CD4-positive, CD25-positive, alpha-beta regulatory T cell (primary cell): ENCODE measurements around the gene PRM1. TPM values are rescaled to one million over a fixed set of nuclear protein-coding genes. Genes with fewer than 3 reads are reported as not detected.

Source experiments
- ATAC-seq, 2 donors: fragments of 150-1000 bp; cut with Tn5 transposase; one replicate each; pipeline ENCODE4 v1.10.0; 2021; ENCODE audit warnings: low read depth in 2 of 2, moderate number of reproducible peaks in 2 of 2, moderate library complexity in 1 of 2
- DNase-seq, 3 donors: peaks; one replicate each; pipeline versions ENCODE4 v3.0.0 to v3.0.0-alpha.2; 2012 to 2022; ENCODE audit warnings: mixed read lengths in 1 of 3
- H3K27ac ChIP-seq: one replicate; pipeline ENCODE4 v1.7.0; 2013; ENCODE audit warnings: mild to moderate bottlenecking, low read length; ENCODE audit not compliant: insufficient read depth, poor library complexity, severe bottlenecking
- H3K27me3 ChIP-seq: one replicate; pipeline ENCODE4 v1.7.0; 2013; ENCODE audit warnings: low read length; ENCODE audit not compliant: control insufficient read depth, insufficient read depth
- H3K36me3 ChIP-seq: one replicate; pipeline ENCODE4 v1.7.0; 2013; ENCODE audit warnings: mild to moderate bottlenecking, low read length, moderate library complexity; ENCODE audit not compliant: control insufficient read depth, insufficient read depth
- H3K4me1 ChIP-seq: 2 replicates; pipeline ENCODE4 v1.7.0; 2013; ENCODE audit warnings: mild to moderate bottlenecking, low read length; ENCODE audit not compliant: insufficient read depth, control insufficient read depth, poor library complexity, severe bottlenecking
- H3K4me3 ChIP-seq: one replicate; pipeline ENCODE4 v1.7.0; 2013; ENCODE audit warnings: low read depth, mild to moderate bottlenecking, low read length, moderate library complexity
- H3K9me3 ChIP-seq, 2 experiments: 1 replicate in 1 of 2; 2 replicates in 1 of 2; pipeline ENCODE4 v1.7.0; 2013; ENCODE audit warnings: low read length in 2 of 2, mild to moderate bottlenecking in 1 of 2, moderate library complexity in 1 of 2; ENCODE audit not compliant: control insufficient read depth in 2 of 2
- H3K27ac Mint-ChIP-seq, 3 donors: one replicate each; pipeline ENCODE4 v1.8.0; 2020 to 2022; ENCODE audit warnings: mild to moderate bottlenecking in 3 of 3, mixed read lengths in 3 of 3, moderate library complexity in 2 of 3
- H3K27me3 Mint-ChIP-seq: one replicate; pipeline ENCODE4 v1.8.0; 2022; ENCODE audit warnings: mild to moderate bottlenecking, mixed read lengths
- H3K36me3 Mint-ChIP-seq: one replicate; pipeline ENCODE4 v1.8.0; 2020; ENCODE audit warnings: mixed read lengths
- H3K4me1 Mint-ChIP-seq, 4 donors: one replicate each; pipeline ENCODE4 v1.8.0; 2020 to 2022; ENCODE audit warnings: mixed read lengths in 4 of 4, mild to moderate bottlenecking in 1 of 4
- H3K4me3 Mint-ChIP-seq, 4 donors: one replicate each; pipeline ENCODE4 v1.8.0; 2020 to 2022; ENCODE audit warnings: mild to moderate bottlenecking in 4 of 4, mixed read lengths in 4 of 4, moderate library complexity in 3 of 4
- H3K9me3 Mint-ChIP-seq, 7 donors: one replicate each; pipeline ENCODE4 v1.8.0; 2020 to 2022; ENCODE audit warnings: mixed read lengths in 7 of 7, mild to moderate bottlenecking in 3 of 7, moderate library complexity in 2 of 7
- polyA plus RNA-seq, 4 donors: library from polyadenylated mRNA; unstranded; fragments of 300-500 nt; fragmentation: Illumina TruSeq; gene quantifications; one replicate each; pipeline ENCODE4 v1.2.3, GENCODE V29; 2021
- total RNA-seq: library from RNA; stranded (reverse); gene quantifications from one replicate; pipeline ENCODE4 v1.2.3, GENCODE V29; 2022

PRM1 gene
- total and polyA plus RNA-seq, 5 donors from 2014 or later: not detected

DNA sequence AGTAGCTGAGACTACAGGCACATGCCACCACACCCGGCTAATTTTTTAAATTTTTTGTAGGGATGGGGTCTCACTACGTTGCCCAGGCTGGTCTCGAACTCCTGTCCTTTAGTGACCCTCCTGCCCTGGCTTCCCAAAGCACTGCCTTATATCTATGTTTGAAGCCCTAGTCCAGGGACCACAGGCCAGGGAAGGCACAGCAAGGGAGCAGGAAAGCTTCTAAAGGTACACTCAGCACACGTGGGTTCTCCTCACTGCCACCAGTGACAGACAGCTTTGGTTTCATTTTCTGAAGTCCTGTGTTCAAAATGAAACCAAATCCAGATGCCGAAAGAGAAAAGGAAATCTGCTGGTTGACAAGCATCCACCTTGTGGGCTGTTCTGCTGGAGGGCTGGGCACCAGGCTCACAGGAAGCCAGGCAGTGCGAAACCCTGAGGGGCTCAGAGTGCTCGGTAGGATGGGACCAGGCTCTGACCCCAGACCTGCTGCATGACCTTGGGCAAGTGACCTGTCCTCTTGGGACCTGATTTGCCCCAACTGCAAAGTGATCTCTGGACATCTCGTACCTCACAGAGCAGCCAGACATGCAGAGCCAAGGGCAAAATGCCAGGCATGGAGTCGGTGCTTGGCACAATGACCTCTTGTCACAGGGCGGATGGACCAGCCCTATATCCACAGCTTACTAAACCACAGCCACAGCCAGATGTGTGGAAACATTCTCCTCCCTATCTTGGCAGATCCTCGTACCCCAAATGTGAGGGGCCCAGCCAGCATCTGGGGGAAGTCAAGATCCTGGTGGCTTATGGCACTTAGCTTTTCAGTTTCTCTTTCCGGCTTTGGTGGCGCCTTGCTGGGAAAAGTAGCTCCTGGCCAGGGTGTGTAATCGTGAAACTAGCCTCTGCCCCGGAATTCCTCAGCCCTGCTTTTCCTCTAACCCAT is 22.3 kb downstream of the PRM1 start:
- peaks cover 40% of the 10 kb centered on the region for H3K4me1 ChIP-seq

GRCh38 chr16:11257131-11257938 is 23.8 kb downstream of the PRM1 start:
- Mint-ChIP-seq H3K36me3 (peaks cover 6% of the 10 kb centered on the region), H3K9me3 (no peaks in the 10 kb centered on the region), H3K4me1 (peaks cover 11 to 49% (median 31%) of the 10 kb centered on the region in 4 donors), H3K4me3 (peak overlapping the region; percentile 97 to 100 (median 97)), H3K27ac (peak overlapping the region; percentile 94 to 96 (median 96)), H3K27me3 (no peaks in the 10 kb centered on the region)
- H3K36me3 ChIP-seq: no peaks in the 10 kb centered on the region
- H3K27me3 ChIP-seq: no peaks in the 10 kb centered on the region
- DNase-seq: peak; percentile 40 to 83 (median 57)
- peaks cover 47% of the 10 kb centered on the region for H3K4me1 ChIP-seq
- no peaks in the 10 kb centered on the region for H3K9me3 ChIP-seq
- peak; percentile 14 to 17 for ATAC-seq
- H3K4me3 ChIP-seq: peak overlapping the region; percentile 70
- peak overlapping the region; percentile 91 for H3K27ac ChIP-seq

More for the DNA sequence above, 22.3 kb downstream of the PRM1 start:
- Mint-ChIP-seq H3K36me3 (peaks cover under 1% of the 10 kb centered on the region), H3K4me1 (peaks cover 5 to 48% (median 27%) of the 10 kb centered on the region in 4 donors), H3K4me3 (peak overlapping the region; percentile 31 to 97 (median 66)), H3K27ac (peak overlapping the region; percentile 40 to 84 (median 75)), H3K27me3 (no peaks in the 10 kb centered on the region), H3K9me3 (no peaks in the 10 kb centered on the region)
- Histone ChIP-seq H3K4me3 (peak overlapping the region; percentile 51), H3K27ac (peak overlapping the region; percentile 60), H3K36me3 (no peaks in the 10 kb centered on the region), H3K9me3 (no peaks in the 10 kb centered on the region), H3K27me3 (no peaks in the 10 kb centered on the region)
- DNase-seq: peak in 2 of 3 donors; percentile 60 to 90
- ATAC-seq: peak; percentile 6 to 10

DNA sequence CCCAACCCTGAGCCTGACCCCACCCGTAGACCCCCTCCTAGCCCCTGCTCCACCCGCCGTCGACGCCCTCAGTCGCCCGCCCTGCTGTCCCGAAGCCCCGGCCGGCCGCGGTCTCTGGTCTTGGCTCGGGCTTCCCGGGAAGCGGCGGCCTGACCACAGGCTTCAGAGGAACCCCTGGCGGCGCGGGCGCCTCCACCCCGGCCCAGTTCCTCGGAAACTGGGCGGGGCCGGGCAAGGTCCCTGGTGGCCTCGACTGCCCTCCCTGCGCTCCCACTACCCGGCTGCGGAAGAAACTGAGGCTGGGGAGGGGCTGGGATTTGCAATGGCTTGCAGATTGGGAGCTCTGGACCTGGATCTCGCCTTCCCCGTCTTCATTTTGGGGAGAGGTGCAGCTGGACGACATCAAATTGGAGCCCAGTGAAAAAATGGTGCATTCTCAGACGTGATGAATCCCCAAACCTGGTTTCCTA is 24.4 kb downstream of the PRM1 start:
- peaks cover 53% of the 10 kb centered on the region for H3K4me1 ChIP-seq
- no peaks in the 10 kb centered on the region for H3K9me3 ChIP-seq
- Mint-ChIP-seq H3K36me3 (peaks cover 11% of the 10 kb centered on the region), H3K4me3 (peak overlapping the region; percentile 97 to 100 (median 97)), H3K27me3 (no peaks in the 10 kb centered on the region), H3K27ac (peak overlapping the region; percentile 96 to 98 (median 96)), H3K4me1 (peaks cover 11 to 55% (median 36%) of the 10 kb centered on the region in 4 donors), H3K9me3 (no peaks in the 10 kb centered on the region)
- no peak for ATAC-seq
- H3K27ac ChIP-seq: peak overlapping the region; percentile 91
- no peaks in the 10 kb centered on the region for H3K27me3 ChIP-seq
- H3K4me3 ChIP-seq: peak overlapping the region; percentile 70
- DNase-seq: peak in 2 of 3 donors; percentile 42 to 45
- no peaks in the 10 kb centered on the region for H3K36me3 ChIP-seq

DNA sequence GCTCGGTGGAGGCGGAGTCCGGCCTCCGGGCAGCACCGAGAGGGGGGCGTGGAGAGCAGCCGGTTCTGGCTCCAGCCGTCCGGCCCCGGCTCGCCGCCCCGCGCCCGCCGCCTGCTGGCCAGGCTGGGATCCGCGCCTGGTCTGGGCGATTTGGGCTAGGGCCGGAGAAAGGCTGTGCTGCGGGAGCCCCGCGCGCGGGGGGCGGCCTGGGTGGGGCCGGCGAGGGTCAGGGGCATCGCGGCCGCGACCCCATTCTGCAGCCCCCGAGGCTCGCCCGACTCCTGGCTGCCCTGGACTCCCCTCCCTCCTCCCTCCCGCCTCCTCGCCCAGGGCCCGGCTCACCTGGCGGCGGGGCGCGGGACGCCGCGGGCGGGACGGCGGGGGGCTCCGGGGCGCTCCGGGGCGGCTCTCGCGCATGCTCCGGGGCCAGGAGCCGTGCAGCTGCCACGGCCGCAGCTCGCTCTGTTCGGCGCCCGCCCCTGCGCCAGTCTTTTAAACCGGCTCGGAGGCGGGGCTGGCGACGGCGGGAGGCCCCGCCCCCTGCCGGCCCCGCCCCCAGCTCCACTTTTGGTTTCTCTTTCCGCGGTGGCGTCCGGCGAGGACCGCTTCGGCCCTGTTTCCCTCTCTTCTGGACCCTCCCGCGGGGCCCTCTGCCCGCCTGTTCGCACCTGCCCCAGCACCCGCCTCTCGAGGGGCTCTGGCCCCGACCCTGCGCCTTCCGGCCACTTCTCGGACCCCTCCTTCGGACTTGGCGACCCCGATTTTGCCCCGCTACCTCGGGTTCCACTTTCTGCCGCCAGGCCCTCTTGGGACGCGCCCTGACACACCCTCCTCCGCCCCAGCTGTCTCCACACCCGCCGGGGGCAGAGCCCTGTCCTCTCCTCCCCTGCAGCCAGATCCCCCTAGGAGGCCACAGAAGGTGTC is 25.1 kb downstream of the PRM1 start, which contains the start of gene SOCS1:
TSS of gene SOCS1 (minus strand) at position 468 of the 924 bp plus-strand sequence. CDS start 726 bp downstream, outside the sequence.
- Histone ChIP-seq H3K4me1 (peaks cover 59% of the 10 kb centered on the region), H3K27ac (peak within 1 kb of the TSS; percentile 91)
- H3K36me3 Mint-ChIP-seq: peaks cover 11% of the 10 kb centered on the region

DNA sequence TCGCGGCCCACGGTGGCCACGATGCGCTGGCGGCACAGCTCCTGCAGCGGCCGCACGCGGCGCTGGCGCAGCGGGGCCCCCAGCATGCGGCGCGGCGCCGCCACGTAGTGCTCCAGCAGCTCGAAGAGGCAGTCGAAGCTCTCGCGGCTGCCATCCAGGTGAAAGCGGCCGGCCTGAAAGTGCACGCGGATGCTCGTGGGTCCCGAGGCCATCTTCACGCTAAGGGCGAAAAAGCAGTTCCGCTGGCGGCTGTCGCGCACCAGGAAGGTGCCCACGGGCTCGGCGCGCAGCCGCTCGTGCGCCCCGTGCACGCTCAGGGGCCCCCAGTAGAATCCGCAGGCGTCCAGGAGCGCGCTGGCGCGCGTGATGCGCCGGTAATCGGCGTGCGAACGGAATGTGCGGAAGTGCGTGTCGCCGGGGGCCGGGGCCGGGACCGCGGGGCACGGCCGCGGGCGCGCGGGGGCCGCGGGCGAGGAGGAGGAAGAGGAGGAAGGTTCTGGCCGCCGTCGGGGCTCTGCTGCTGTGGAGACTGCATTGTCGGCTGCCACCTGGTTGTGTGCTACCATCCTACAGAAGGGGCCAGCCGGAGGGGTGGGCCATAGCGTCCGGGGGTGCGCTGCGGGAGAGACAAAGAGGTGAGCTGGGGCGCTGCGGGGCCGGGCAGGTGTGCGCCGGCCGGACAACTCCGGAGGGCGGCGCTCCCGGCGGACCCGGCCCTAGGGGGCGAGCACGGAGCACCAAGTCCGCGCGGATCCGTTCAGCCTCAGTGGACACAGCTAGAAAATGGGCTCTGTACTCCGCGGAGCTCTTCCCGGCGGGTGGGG is 26.0 kb downstream of the PRM1 start:
- H3K27ac ChIP-seq: peak overlapping the region; percentile 91
- peak; percentile 3 to 10 for ATAC-seq
- H3K4me1 Mint-ChIP-seq: peaks cover 15 to 68% (median 41%) of the 10 kb centered on the region in 4 donors
- H3K4me3 Mint-ChIP-seq: peak overlapping the region; percentile 86 to 93 (median 88)
- H3K9me3 Mint-ChIP-seq: no peaks in the 10 kb centered on the region
- H3K27me3 Mint-ChIP-seq: no peaks in the 10 kb centered on the region
- H3K36me3 Mint-ChIP-seq: peaks cover 15% of the 10 kb centered on the region
- peak; percentile 54 to 84 (median 70) for DNase-seq
- no peaks in the 10 kb centered on the region for H3K9me3 ChIP-seq
- peaks cover 59% of the 10 kb centered on the region for H3K4me1 ChIP-seq
- H3K4me3 ChIP-seq: peak overlapping the region; percentile 77
- H3K27me3 ChIP-seq: no peaks in the 10 kb centered on the region
- peak overlapping the region; percentile 38 to 92 (median 79) for H3K27ac Mint-ChIP-seq
- no peaks in the 10 kb centered on the region for H3K36me3 ChIP-seq

More for the DNA sequence above, 25.1 kb downstream of the PRM1 start, which contains the start of gene SOCS1:
- Mint-ChIP-seq H3K27me3 (no peaks in the 10 kb centered on the region), H3K27ac (peak within 1 kb of the TSS; percentile 96 to 98 (median 96)), H3K9me3 (no peaks in the 10 kb centered on the region), H3K4me3 (peak within 1 kb of the TSS; percentile 97 to 100 (median 97)), H3K4me1 (peaks cover 11 to 61% (median 38%) of the 10 kb centered on the region in 4 donors)
- peak; percentile 81 to 91 (median 87) for DNase-seq
- no peaks in the 10 kb centered on the region for H3K36me3 ChIP-seq
- peak within 1 kb of the TSS; percentile 70 for H3K4me3 ChIP-seq
- no peaks in the 10 kb centered on the region for H3K9me3 ChIP-seq
- H3K27me3 ChIP-seq: no peaks in the 10 kb centered on the region
- peak; percentile 61 to 63 for ATAC-seq
